Measurements from ENCODE around the gene SLCO2B1.

Gene SLCO2B1

GRCh38 chr11:75174781-75175370 lies 24.0 kb downstream of the SLCO2B1 start (continued):
- TF ChIP-seq CREB5 (CRISPR knock-in tag; IDR thresholded peaks at IDR 0.05; ENCODE audit: low read depth) (no peak), TSHZ2 (CRISPR knock-in tag; IDR thresholded peaks at IDR 0.05) (no peak)
- TF ChIP-seq, protein P1, sequence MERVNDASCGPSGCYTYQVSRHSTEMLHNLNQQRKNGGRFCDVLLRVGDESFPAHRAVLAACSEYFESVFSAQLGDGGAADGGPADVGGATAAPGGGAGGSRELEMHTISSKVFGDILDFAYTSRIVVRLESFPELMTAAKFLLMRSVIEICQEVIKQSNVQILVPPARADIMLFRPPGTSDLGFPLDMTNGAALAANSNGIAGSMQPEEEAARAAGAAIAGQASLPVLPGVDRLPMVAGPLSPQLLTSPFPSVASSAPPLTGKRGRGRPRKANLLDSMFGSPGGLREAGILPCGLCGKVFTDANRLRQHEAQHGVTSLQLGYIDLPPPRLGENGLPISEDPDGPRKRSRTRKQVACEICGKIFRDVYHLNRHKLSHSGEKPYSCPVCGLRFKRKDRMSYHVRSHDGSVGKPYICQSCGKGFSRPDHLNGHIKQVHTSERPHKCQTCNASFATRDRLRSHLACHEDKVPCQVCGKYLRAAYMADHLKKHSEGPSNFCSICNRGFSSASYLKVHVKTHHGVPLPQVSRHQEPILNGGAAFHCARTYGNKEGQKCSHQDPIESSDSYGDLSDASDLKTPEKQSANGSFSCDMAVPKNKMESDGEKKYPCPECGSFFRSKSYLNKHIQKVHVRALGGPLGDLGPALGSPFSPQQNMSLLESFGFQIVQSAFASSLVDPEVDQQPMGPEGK (CRISPR knock-in tag; IDR thresholded peaks at IDR 0.05; ENCODE audit: borderline replicate concordance), result no peak

- no peak for ATAC-seq
- no peak for TF ChIP-seq OSR1 (CRISPR knock-in tag; IDR thresholded peaks at IDR 0.05)
- TF ChIP-seq RARB (CRISPR knock-in tag; IDR thresholded peaks at IDR 0.05), result no peak
Measured at GRCh38 chr11:75182664-75183063, 31.8 kb downstream of the SLCO2B1 start.

DNA sequence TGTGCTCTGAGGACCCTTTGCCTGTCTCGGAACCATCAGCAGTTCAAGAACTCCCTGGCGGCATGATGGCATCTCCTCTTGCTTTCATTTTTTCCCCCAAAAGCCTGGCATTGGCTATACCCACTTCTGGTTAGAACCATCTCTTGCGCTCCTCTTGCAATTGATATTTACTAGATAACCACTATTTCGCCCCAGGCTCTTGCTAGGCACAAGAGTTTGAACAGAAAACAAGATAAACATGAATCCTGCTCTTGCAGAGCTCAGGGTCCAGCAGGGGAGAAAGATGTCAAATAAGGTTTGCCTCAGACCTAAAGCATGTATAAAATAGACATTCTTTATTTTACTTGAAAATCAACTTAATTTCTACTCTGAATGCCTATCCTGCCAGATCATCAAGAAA lies 33.1 kb downstream of the SLCO2B1 start:
- TF ChIP-seq OSR1 (CRISPR knock-in tag; IDR thresholded peaks at IDR 0.05) (no peak), SNAI2 (CRISPR knock-in tag; IDR thresholded peaks at IDR 0.05) (no peak), CSDC2 (CRISPR knock-in tag; IDR thresholded peaks at IDR 0.05) (no peak), ZFP3 (CRISPR knock-in tag; IDR thresholded peaks at IDR 0.05) (no peak), ISL1 (CRISPR knock-in tag; IDR thresholded peaks at IDR 0.05) (no peak), ZC3H10 (CRISPR knock-in tag; IDR thresholded peaks at IDR 0.05) (no peak), ZNF70 (CRISPR knock-in tag; IDR thresholded peaks at IDR 0.05) (no peak)
- ATAC-seq, result no peak

DNA sequence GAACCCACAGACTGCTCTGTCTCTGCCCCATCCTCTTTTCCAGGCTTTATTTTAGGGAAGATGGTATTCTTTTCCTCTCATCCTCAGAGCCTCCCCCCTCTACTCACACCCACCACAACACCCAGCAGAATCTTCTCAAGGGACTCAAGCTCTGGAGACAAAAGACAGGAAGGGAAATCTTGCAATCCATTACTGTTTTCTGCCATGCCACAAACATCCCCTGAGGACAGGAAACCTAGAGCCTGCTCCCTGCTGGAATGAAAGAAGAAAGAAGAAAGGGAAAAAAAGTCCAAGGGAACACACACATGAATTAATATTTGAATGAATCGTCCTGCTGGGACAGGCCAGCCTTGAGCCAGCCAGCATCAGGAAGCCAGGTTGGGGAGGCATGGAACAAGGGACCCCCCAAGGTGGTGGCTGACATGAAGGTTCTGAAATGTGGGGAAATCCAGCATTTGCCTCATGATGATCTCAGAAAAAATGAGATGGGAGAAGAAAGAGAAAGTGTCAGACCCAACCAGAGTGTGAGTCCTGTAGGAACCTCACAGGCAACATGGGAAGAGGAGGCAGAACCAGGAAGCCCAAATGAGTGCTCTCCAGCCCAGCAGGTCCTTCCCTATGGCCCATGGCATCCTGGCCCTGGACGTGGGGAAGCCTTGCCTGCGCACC lies 34.0 kb downstream of the SLCO2B1 start:
- no peak for ATAC-seq
- TF ChIP-seq ZFP30 (CRISPR knock-in tag; IDR thresholded peaks at IDR 0.05) (no peak), RARB (CRISPR knock-in tag; IDR thresholded peaks at IDR 0.05) (no peak), TSHZ2 (CRISPR knock-in tag; IDR thresholded peaks at IDR 0.05) (no peak)

DNA sequence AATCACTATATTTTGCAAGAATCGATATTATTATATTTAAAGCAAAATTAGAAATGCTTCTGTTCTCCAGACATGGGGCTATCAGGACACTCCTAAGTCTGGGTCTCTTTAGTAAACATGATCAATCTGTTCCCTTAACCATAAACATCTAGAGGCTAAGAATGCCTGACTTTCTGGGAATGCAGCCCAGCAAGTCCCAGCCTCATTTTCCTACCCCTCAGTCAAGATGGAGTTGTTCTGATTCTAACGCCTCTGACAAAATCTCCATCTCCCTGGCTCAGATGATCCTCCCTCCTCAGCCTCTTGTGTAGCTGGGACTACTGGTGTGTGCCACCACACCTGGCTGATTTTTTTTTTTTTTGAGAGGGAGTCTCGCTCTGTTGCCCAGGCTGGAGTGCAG lies 35.0 kb downstream of the SLCO2B1 start:
- no peak for ATAC-seq
- TF ChIP-seq ZFP3 (CRISPR knock-in tag; IDR thresholded peaks at IDR 0.05) (no peak), OSR1 (CRISPR knock-in tag; IDR thresholded peaks at IDR 0.05) (no peak)

DNA sequence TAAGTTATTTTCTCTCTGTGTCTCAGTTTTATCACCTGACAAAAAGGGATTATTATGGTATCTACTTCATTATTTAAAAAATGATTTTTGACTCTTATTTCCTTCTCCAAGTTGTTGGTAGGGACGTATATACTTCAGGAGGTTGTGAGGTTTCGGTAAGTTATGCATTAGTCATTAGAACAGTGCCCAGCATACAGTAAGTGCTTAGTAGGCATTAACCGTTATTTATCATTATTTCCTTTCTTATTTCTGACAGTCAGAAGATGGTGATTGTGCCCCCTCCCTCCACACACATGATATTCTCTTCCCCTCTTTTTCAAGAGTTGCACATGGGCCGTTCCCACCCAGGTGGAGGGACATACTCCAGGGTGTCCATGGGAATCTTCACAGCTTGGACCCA lies 36.1 kb downstream of the SLCO2B1 start:
- ATAC-seq, result no peak
- TF ChIP-seq ZNF8 (CRISPR knock-in tag; IDR thresholded peaks at IDR 0.05) (no peak), TCF4 (CRISPR knock-in tag; IDR thresholded peaks at IDR 0.05; ENCODE audit: borderline replicate concordance) (no peak), OSR1 (CRISPR knock-in tag; IDR thresholded peaks at IDR 0.05) (no peak)
- TF ChIP-seq, protein P1 (CRISPR knock-in tag; IDR thresholded peaks at IDR 0.05; ENCODE audit: borderline replicate concordance), result no peak

Data from SK-N-SH treated with all-trans-retinoic acid at 6 μM for 48 hours (cell line).